ENCODE data around the gene HRC. TPM values are rescaled to one million over a fixed set of nuclear protein-coding genes. Genes with fewer than 3 reads are reported as not detected.
A peak's percentile ranks its signal among the peaks of the same experiment; 100 is the strongest.
"Not testable (repeated sequence)": the region's sequence is repeated elsewhere in the genome, so short reads cannot be mapped to it uniquely, and the experiment has no call there.

Gene HRC
- total RNA-seq, 4 donors from 2014 or later: 0.83 to 11.1 (median 4.1) TPM

DNA sequence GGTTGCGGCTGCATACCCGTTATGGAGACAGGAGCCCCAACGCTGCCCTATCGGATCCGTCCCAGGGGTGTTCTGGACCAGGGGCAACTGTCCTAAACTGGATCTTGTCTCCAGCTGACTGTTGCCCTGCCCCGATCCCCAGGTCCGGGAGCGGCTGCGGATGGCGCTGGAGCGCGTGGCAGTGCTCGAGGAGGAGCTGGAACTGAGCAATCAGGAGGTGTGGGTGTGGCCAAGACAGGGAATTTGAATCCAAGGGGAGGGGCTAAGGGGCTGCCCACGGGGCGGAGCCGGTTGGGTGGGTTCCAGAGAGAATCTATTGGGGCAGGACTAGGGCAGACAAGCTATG lies 26.0 kb downstream of the HRC start:
- no peak for DNase-seq (ENCODE audit: extremely low spot score)
- Histone ChIP-seq H3K4me3 (no peak overlapping the region), H3K4me1 (peaks cover 16 to 39% (median 35%) of the 10 kb centered on the region in 4 donors), H3K27ac (replicated peaks in 1 of 4) (no peak overlapping the region), H3K27me3 (no peaks in the 10 kb centered on the region), H3K36me3 (no peaks in the 10 kb centered on the region), H3K9me3 (no peaks in the 10 kb centered on the region)
- 32% methylated on average over 15 of the region's 16 CpGs for WGBS
- TF ChIP-seq EP300 (IDR thresholded peaks at IDR 0.05) (no peak), POLR2AphosphoS5 (IDR thresholded peaks at IDR 0.05) (no peak), POLR2A (IDR thresholded peaks at IDR 0.05; ENCODE audit: low read depth) (no peak)
- TF ChIP-seq, protein P1, sequence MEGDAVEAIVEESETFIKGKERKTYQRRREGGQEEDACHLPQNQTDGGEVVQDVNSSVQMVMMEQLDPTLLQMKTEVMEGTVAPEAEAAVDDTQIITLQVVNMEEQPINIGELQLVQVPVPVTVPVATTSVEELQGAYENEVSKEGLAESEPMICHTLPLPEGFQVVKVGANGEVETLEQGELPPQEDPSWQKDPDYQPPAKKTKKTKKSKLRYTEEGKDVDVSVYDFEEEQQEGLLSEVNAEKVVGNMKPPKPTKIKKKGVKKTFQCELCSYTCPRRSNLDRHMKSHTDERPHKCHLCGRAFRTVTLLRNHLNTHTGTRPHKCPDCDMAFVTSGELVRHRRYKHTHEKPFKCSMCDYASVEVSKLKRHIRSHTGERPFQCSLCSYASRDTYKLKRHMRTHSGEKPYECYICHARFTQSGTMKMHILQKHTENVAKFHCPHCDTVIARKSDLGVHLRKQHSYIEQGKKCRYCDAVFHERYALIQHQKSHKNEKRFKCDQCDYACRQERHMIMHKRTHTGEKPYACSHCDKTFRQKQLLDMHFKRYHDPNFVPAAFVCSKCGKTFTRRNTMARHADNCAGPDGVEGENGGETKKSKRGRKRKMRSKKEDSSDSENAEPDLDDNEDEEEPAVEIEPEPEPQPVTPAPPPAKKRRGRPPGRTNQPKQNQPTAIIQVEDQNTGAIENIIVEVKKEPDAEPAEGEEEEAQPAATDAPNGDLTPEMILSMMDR (IDR thresholded peaks at IDR 0.05): no peak
- intact Hi-C loops (cut with DNase I): no loop called here

- WGBS: 43% methylated on average over 15 of the region's 15 CpGs
- TF ChIP-seq, protein P1 (IDR thresholded peaks at IDR 0.05): no peak
- TF ChIP-seq EP300 (IDR thresholded peaks at IDR 0.05) (no peak), POLR2AphosphoS5 (IDR thresholded peaks at IDR 0.05) (no peak), POLR2A (IDR thresholded peaks at IDR 0.05; ENCODE audit: low read depth) (no peak)
- intact Hi-C loops (cut with DNase I): no loop called here
- Histone ChIP-seq H3K27me3 (no peaks in the 10 kb centered on the region), H3K4me1 (peaks cover 12 to 34% (median 30%) of the 10 kb centered on the region in 4 donors), H3K27ac (replicated peaks in 1 of 4) (peak overlapping the region; percentile 47 to 86 (median 80)), H3K9me3 (no peaks in the 10 kb centered on the region), H3K36me3 (no peaks in the 10 kb centered on the region), H3K4me3 (peak overlapping the region; percentile 39 to 54 (median 43))
- no peak for DNase-seq (ENCODE audit: extremely low spot score)
These were observed 26.5 kb downstream of the HRC start for GRCh38 chr19:49128545-49129237.

GRCh38 chr19:49127674-49128544 lies 27.3 kb downstream of the HRC start:
- WGBS: 8% methylated on average over 16 of the region's 63 CpGs
- intact Hi-C loops (cut with DNase I): no loop called here

GRCh38 chr19:49127225-49127624 lies 28.0 kb downstream of the HRC start:
- H3K9me3 ChIP-seq; H3K27me3 ChIP-seq; intact Hi-C loops (cut with DNase I); DNase-seq (ENCODE audit: extremely low spot score); H3K36me3 ChIP-seq: not testable (repeated sequence)
- peak overlapping the region in 1 of 4 donors; percentile 43 for H3K4me3 ChIP-seq
- WGBS: 94% methylated on average over 12 of the region's 12 CpGs
- H3K27ac ChIP-seq (replicated peaks in 1 of 4): peak overlapping the region in 2 of 4 donors; percentile 78 to 81
- peaks cover 12 to 26% (median 21%) of the 10 kb centered on the region in 4 donors for H3K4me1 ChIP-seq

More at GRCh38 chr19:49127674-49128544, 27.3 kb downstream of the HRC start:
- H3K27me3 ChIP-seq: no peaks in the 10 kb centered on the region
- H3K4me3 ChIP-seq: peak overlapping the region; percentile 39 to 54 (median 43)
- no peak for TF ChIP-seq POLR2A (IDR thresholded peaks at IDR 0.05; ENCODE audit: low read depth)
- TF ChIP-seq POLR2AphosphoS5 (IDR thresholded peaks at IDR 0.05): peak in 1 of 2 donors; percentile 86
- TF ChIP-seq, protein P1 (IDR thresholded peaks at IDR 0.05): peak; percentile 17 to 40 (median 36)
- no peaks in the 10 kb centered on the region for H3K36me3 ChIP-seq
- peaks cover 12 to 26% (median 22%) of the 10 kb centered on the region in 4 donors for H3K4me1 ChIP-seq
- DNase-seq (ENCODE audit: extremely low spot score): peak; percentile 99
- no peaks in the 10 kb centered on the region for H3K9me3 ChIP-seq
- H3K27ac ChIP-seq (replicated peaks in 1 of 4): peak overlapping the region; percentile 60 to 86 (median 80)

DNA sequence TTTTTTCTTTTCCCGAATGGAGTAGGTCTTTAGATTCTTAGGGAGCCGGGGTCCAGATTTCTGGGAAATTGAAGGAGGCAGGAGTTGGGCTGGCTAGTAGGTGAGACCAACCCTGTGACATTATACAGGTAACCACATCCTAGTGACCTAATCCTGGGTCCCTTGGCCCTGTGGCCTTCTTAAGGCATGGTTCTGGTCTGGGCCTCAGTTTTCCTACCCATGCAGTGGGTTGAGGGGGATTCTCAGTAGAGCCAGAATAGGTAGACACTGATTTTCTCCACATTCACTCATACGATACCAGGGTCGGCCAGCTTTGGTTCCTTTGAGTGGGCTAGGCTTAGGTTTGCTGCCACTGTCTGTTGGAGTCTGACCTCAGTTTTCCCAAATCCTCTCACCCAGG lies 28.6 kb downstream of the HRC start:
- Histone ChIP-seq H3K9me3 (no peaks in the 10 kb centered on the region), H3K36me3 (no peaks in the 10 kb centered on the region), H3K27me3 (no peaks in the 10 kb centered on the region), H3K4me3 (no peak overlapping the region), H3K4me1 (peaks cover 12 to 26% (median 21%) of the 10 kb centered on the region in 4 donors), H3K27ac (replicated peaks in 1 of 4) (no peak overlapping the region)
- intact Hi-C loops (cut with DNase I): no loop called here
- no peak for DNase-seq (ENCODE audit: extremely low spot score)
- WGBS: 79% methylated on average over 4 of the region's 4 CpGs
- TF ChIP-seq, protein P1 (IDR thresholded peaks at IDR 0.05): no peak
- TF ChIP-seq EP300 (IDR thresholded peaks at IDR 0.05) (no peak), POLR2AphosphoS5 (IDR thresholded peaks at IDR 0.05) (no peak), POLR2A (IDR thresholded peaks at IDR 0.05; ENCODE audit: low read depth) (no peak)
